NCI-H128 (cell line): Measurements from ENCODE around the gene AMIGO1.

Experiments used
- DNase-seq: peaks from one replicate; lab custom pipeline; 2025; ENCODE audit not compliant: unreplicated experiment; lab: John Stamatoyannopoulos, UW

Gene AMIGO1

GRCh38 chr1:109534307-109534858 is 24.9 kb upstream of the AMIGO1 start:
- DNase-seq = no peak

- peak; percentile 72 for DNase-seq
Measured at GRCh38 chr1:109532365-109533136, 23.0 kb upstream of the AMIGO1 start.

GRCh38 chr1:109531826-109532364 is 22.4 kb upstream of the AMIGO1 start:
- no peak for DNase-seq

DNA sequence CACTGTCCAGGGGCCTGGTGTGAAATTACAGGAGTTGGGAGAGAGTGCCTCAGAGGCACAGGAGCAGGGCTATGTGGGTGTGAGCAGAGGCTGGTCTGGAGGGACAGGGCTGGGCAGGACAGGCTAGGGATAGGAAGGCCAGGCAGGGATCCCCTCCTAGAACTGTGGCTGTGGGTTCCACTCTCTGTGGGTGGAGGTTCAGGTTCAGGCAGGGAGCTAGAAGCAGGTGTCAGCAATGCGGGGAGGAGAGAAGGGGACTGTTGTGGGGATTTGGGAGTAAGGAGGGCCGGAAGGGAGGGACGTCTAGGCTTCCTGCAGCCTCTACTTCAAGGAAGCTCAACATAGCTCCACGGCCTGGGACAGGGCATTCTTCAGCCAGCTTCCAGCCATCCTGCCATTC is 21.9 kb upstream of the AMIGO1 start:
- DNase-seq = no peak

DNA sequence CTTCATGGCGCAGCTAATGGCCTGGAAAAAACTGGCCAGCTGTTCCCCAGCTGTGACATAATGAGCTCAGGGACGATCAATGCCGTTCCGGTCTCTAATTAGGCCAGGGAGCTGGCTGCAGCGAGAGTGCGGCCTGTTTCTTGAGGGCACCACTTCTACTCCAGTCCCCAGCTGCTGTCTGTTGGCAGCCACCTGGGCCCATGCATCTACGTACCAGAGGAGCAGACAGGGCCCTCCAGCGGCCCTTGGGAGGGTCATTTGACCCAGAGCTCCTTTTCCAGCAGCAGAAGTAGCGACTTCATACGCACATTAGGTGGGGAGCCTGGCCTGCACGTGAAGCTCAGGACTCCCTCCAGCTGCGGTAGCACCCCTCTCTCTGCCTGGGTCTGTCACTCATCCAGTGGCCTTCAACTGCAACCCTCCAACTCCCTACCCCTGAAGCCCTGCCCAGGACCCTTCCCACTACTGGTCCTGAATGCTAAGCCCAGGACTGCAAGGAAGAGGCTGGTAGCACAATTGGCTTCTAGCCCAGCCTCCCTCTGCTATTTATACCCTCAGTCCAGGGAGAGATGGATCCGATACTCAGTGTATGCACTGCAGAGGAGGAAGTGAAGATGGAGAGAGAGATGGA is 21.0 kb upstream of the AMIGO1 start:
- DNase-seq = no peak

GRCh38 chr1:109529881-109530456 is 20.4 kb upstream of the AMIGO1 start:
- DNase-seq = no peak

- no peak for DNase-seq
Measured at GRCh38 chr1:109528712-109529111, 19.2 kb upstream of the AMIGO1 start.

GRCh38 chr1:109527846-109528695 is 18.5 kb upstream of the AMIGO1 start:
- DNase-seq = no peak

- DNase-seq = no peak
Measured at GRCh38 chr1:109527098-109527811, 17.7 kb upstream of the AMIGO1 start.

DNA sequence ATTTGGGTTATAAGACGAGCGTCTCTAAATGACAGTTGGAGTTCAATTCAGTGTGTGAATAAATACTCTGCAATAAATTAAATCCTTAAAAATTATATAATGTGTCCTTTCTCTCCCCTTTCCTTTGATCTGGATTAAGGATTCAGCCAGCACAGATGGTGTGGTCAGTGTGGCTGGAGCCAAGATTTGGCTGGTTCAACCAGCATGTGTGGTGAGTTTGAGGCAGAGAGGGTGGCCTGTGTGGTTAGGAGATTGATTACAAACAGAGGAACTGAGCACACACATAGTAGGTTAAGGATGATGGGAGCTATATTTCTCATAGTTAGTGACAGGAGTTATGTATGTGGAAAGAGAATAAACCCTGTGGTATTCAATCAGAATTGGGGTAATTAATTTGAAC is 14.2 kb upstream of the AMIGO1 start:
- DNase-seq = no peak

GRCh38 chr1:109522026-109522425 is 12.5 kb upstream of the AMIGO1 start:
- DNase-seq = no peak

DNA sequence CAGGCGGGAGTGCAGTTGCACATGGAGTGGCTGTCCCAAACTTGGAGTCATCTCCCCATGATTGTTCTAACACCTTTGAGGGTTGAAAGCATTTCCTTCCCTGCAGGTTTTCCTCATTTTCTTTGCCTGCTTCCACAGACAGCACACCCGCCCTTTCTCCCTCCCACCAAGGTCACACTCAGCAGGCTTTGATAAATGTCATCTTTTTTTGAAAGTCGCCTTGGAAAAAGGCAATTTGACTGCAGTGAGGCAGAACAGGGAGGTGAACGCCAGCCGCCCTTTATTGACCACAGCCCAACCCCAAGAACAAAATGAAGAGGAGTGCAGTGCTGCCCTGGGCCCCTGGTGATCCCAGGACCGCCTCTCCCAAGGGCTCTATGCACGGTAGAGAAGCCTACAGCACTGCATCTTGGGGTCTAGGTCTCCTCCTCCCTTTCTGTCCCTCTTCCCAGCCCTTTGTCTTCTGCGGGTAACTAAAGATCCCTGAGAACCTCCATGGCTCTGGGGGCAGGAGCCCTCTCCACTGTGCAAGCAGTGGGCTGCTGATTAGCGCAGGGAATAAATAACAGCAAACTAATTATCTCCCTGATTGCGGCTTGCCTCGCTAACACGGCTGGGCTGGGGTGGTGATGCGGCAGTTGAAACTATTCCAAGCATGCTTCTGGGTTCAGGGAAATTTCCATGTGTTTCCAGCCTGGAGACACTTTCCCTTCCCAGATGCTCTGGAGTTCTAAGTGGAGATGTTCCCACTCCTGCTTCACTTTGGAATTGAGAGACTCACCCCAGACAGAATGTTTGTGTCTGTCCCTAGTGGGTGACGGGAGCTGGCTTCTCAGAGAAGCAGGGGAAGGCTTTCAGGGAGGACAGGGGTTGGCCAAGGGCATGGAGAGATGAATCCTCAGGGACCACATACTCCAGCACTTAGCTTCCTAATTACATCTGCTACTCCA is 11.8 kb upstream of the AMIGO1 start:
- DNase-seq = no peak

DNA sequence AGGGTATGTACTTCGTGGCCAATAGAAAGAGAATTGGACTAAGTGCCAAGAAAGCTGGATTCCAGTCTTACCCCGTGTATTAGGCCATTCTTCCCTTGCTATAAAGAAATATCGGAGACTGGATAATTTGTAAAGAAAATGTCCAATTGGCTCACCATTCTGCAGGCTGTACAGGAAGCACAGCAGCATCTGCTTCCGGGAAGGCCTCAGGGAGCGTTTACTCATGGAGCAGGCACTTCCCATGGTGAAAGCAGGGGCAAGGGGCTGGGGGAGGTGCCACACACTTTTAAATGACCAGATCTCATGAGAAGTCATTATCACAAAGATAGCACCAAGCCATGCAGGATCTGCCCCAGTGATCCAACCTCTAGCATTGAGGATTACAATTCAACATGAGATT is 7.8 kb upstream of the AMIGO1 start:
- DNase-seq = no peak

- no peak for DNase-seq
Measured at GRCh38 chr1:109516872-109517271, 7.3 kb upstream of the AMIGO1 start.

DNA sequence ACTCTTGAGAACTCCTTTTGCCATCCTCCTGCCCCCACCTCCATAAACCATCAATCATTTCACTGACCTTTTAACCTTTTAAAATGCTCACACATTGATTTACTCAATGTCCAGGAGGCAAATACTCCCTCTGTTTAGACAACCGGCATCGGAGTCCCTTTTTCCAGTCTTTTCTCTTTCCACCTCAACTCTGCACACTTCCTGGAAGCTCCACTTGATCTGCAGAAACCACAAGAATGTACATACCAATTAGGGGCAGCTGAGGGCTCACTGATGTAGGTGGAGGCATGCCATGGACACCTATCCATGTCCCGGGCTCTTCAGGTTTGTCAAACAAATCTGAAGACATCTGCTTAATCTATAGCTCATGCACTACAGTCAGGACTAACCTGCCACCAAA is 5.3 kb upstream of the AMIGO1 start:
- no peak for DNase-seq

GRCh38 chr1:109513110-109513710 is 3.7 kb upstream of the AMIGO1 start:
- DNase-seq = no peak

- no peak for DNase-seq
Measured at GRCh38 chr1:109508873-109509175, 703 bp downstream of the AMIGO1 start.

GRCh38 chr1:109508001-109508872 is 1.3 kb downstream of the AMIGO1 start:
- DNase-seq = no peak
